Transverse colon (tissue), 4 donors: ENCODE results near the gene PPIG. TPM values are rescaled to one million over a fixed set of nuclear protein-coding genes. Genes with fewer than 3 reads are reported as not detected.
"Not testable (repeated sequence)": the region's sequence is repeated elsewhere in the genome, so short reads cannot be mapped to it uniquely, and the experiment has no call there.

Experiments
- DNase-seq: peaks from one replicate; pipeline ENCODE4 v3.0.0-alpha.2; 2019
- H3K27ac ChIP-seq, 4 donors: fragments of 200-600 bp; sonication (generic); 2 replicates each; pipeline ENCODE4 v1.5.1; 2016 to 2018; ENCODE audit warnings: inconsistent platforms in 4 of 4
- H3K27me3 ChIP-seq: fragments of 200-600 bp; sonication (generic); 2 replicates; pipeline ENCODE4 v1.5.1; 2017; ENCODE audit warnings: inconsistent platforms
- H3K36me3 ChIP-seq, 4 donors: fragments of 200-600 bp; sonication (generic); 2 replicates each; pipeline ENCODE4 v1.5.1; 2017 to 2019; ENCODE audit warnings: inconsistent platforms in 4 of 4
- H3K4me1 ChIP-seq, 4 donors: fragments of 200-600 bp; sonication (generic); 2 replicates each; pipeline ENCODE4 v1.5.1; 2017 to 2020; ENCODE audit warnings: inconsistent platforms in 4 of 4
- H3K4me3 ChIP-seq, 4 donors: fragments of 200-600 bp; sonication (generic); 1 replicate in 1 of 4; 2 replicates in 3 of 4; pipeline versions ENCODE4 v1.5.1 to v1.6.1; 2017 to 2019; ENCODE audit warnings: inconsistent platforms in 4 of 4
- H3K9me3 ChIP-seq, 2 donors: fragments of 200-600 bp; sonication (generic); 2 replicates each; pipeline ENCODE4 v1.5.1; 2017 to 2019; ENCODE audit warnings: inconsistent platforms in 2 of 2
- EP300 ChIP-seq: sonication (generic); formaldehyde crosslinking; IDR thresholded peaks from one replicate; pipeline ENCODE4 v1.6.1; 2017; ENCODE audit warnings: antibody characterized with exemption, low read depth
- POLR2A ChIP-seq: fragments of 450-650 bp; IDR thresholded peaks from one replicate; pipeline ENCODE4 v1.6.1; 2016; ENCODE audit warnings: antibody characterized with exemption, mild to moderate bottlenecking, moderate library complexity
- POLR2AphosphoS5 ChIP-seq, 3 donors: sonication (generic); formaldehyde crosslinking; IDR thresholded peaks; one replicate each; pipeline ENCODE4 v1.6.1; 2016; ENCODE audit warnings: antibody characterized with exemption in 3 of 3
- WGBS, 2 donors: methylation state at CpG; one replicate each; pipeline ENCODE4 v1.1.5; 2018; ENCODE audit warnings: low coverage in 1 of 2; 5-methylcytosine and 5-hydroxymethylcytosine counted together
- in situ Hi-C, 4 donors: fragments of 200-750 bp; cut with MboI; loops; one replicate each; pipeline versions ENCODE4 v1.15.0 to v1.15.1; 2017; ENCODE audit warnings: low sequenced_read_pairs in 3 of 4, low pct_ligation_motif_present in 1 of 4, low pct_unique_long_range_greater_than_20kb in 1 of 4
- intact Hi-C: fragments of 100-400 bp; cut with DNase I; formaldehyde crosslinking; loops from one replicate; pipeline ENCODE4 v1.15.1; 2023; ENCODE audit warnings: low total_unique reads
- total RNA-seq, 4 donors: library from RNA; depleted of rRNA; stranded (reverse); fragments of >200 nt; gene quantifications; one replicate each; pipeline ENCODE4 v1.1.0, GENCODE V29; 2016
- TF ChIP-seq, protein P1 (sequence below), 5 experiments: fragments of 200-600 bp in 3 of 5; fragments of 450-650 bp in 2 of 5; sonication (generic) in 3 of 5; IDR thresholded peaks; 1 replicate in 2 of 5; 2 replicates in 3 of 5; pipeline ENCODE4 v1.5.1; 2016 to 2017; ENCODE audit warnings: antibody characterized with exemption in 5 of 5, inconsistent platforms in 3 of 5, mild to moderate bottlenecking in 2 of 5, moderate library complexity in 1 of 5

The PPIG gene
- total RNA-seq, 4 donors from 2014 or later = 25.9 to 55.7 (median 44.4) TPM

- Histone ChIP-seq H3K36me3 (peaks cover 0 to 6% (median 2%) of the 10 kb centered on the region in 4 donors), H3K27ac (no peak overlapping the region), H3K9me3 (no peaks in the 10 kb centered on the region), H3K4me1 (peaks cover 0 to 32% (median 13%) of the 10 kb centered on the region in 4 donors), H3K27me3 (no peaks in the 10 kb centered on the region), H3K4me3 (no peak overlapping the region)
- intact Hi-C loops (no loop called here), in situ Hi-C loops (loop anchor here in 1 of 4 donors (10.0 kb wide), 1 partner anchor 105 kb away; no protein-coding TSS in a partner anchor)
- 83 to 95% methylated on average over 2 of the region's 2 CpGs for WGBS, 2 donors
- DNase-seq = no peak
- TF ChIP-seq, protein P1, sequence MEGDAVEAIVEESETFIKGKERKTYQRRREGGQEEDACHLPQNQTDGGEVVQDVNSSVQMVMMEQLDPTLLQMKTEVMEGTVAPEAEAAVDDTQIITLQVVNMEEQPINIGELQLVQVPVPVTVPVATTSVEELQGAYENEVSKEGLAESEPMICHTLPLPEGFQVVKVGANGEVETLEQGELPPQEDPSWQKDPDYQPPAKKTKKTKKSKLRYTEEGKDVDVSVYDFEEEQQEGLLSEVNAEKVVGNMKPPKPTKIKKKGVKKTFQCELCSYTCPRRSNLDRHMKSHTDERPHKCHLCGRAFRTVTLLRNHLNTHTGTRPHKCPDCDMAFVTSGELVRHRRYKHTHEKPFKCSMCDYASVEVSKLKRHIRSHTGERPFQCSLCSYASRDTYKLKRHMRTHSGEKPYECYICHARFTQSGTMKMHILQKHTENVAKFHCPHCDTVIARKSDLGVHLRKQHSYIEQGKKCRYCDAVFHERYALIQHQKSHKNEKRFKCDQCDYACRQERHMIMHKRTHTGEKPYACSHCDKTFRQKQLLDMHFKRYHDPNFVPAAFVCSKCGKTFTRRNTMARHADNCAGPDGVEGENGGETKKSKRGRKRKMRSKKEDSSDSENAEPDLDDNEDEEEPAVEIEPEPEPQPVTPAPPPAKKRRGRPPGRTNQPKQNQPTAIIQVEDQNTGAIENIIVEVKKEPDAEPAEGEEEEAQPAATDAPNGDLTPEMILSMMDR (IDR thresholded peaks at IDR 0.05) = no peak
- TF ChIP-seq POLR2AphosphoS5 (IDR thresholded peaks at IDR 0.05) (no peak), POLR2A (no peak), EP300 (no peak)
These were observed 14.2 kb upstream of the PPIG start for GRCh38 chr2:169569948-169570347.

DNA sequence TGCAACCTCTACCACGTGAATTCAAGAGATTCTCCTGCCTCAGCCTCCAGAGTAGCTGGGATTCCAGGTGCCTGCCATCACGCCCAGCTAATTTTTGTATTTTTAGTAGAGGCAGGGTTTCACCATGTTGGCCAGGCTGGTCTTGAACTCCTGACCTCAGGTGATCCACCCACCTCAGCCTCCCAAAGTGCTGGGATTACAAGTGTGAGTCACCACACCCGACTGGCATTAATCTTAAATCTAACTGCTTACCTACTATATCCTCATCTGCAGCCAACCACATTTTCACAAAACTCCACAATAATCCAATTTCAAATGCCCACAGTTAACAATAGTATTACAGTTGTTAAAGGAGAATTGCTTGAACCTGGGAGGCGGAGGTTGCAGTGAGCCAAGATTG is 13.4 kb upstream of the PPIG start:
- DNase-seq, in situ Hi-C loops, intact Hi-C loops, H3K4me3 ChIP-seq, H3K27ac ChIP-seq, H3K36me3 ChIP-seq, H3K27me3 ChIP-seq, H3K9me3 ChIP-seq: not testable (repeated sequence)
- 86% methylated on average over 4 of the region's 4 CpGs; no CpG with 5 or more reads in 1 of the 2 donors for WGBS, 2 donors
- peaks cover 0 to 32% (median 13%) of the 10 kb centered on the region in 4 donors for H3K4me1 ChIP-seq

DNA sequence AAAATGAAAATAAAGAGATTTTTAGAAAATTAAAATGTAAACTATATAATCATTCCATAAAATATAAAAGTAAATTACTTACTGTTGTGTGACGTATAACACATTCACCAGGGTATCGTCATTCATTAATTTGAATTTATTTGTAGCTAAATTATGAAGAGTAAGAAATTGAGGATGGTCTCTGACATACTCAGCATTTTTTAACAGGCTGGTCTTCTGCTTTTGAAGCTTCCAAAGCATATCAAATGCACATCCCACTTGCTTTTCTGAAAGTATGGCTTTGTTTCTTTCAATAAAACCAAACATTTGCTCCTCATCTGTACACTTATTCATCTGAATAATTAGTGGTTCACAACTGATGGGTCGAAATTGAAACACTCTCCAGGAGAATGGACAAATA is 12.6 kb upstream of the PPIG start:
- TF ChIP-seq POLR2A (no peak), POLR2AphosphoS5 (IDR thresholded peaks at IDR 0.05) (no peak), EP300 (no peak)
- TF ChIP-seq, protein P1 (IDR thresholded peaks at IDR 0.05) = no peak
- DNase-seq = no peak
- in situ Hi-C loops = no loop called here
- WGBS, 2 donors = 88 to 92% methylated on average over 3 of the region's 3 CpGs
- no peaks in the 10 kb centered on the region for H3K9me3 ChIP-seq
- intact Hi-C loops = no loop called here
- no peaks in the 10 kb centered on the region for H3K27me3 ChIP-seq
- H3K4me3 ChIP-seq = peak overlapping the region in 1 of 4 donors; percentile 83
- no peak overlapping the region for H3K27ac ChIP-seq
- H3K4me1 ChIP-seq = peaks cover 0 to 32% (median 13%) of the 10 kb centered on the region in 4 donors
- peaks cover 0 to 6% (median 2%) of the 10 kb centered on the region in 4 donors for H3K36me3 ChIP-seq

GRCh38 chr2:169572189-169572588 is 12.0 kb upstream of the PPIG start:
- H3K4me3 ChIP-seq = peak overlapping the region in 1 of 4 donors; percentile 83
- in situ Hi-C loops = no loop called here
- 47 to 52% methylated on average over 1 of the region's 1 CpG for WGBS, 2 donors
- H3K27ac ChIP-seq = peak overlapping the region in 1 of 4 donors; percentile 86
- H3K36me3 ChIP-seq = peaks cover 0 to 6% (median 2%) of the 10 kb centered on the region in 4 donors
- no peak for DNase-seq
- intact Hi-C loops = no loop called here
- no peaks in the 10 kb centered on the region for H3K9me3 ChIP-seq
- H3K27me3 ChIP-seq = no peaks in the 10 kb centered on the region
- peaks cover 0 to 32% (median 13%) of the 10 kb centered on the region in 4 donors for H3K4me1 ChIP-seq
- TF ChIP-seq, protein P1 (IDR thresholded peaks at IDR 0.05) = no peak
- TF ChIP-seq POLR2AphosphoS5 (IDR thresholded peaks at IDR 0.05) (no peak), POLR2A (no peak), EP300 (no peak)

DNA sequence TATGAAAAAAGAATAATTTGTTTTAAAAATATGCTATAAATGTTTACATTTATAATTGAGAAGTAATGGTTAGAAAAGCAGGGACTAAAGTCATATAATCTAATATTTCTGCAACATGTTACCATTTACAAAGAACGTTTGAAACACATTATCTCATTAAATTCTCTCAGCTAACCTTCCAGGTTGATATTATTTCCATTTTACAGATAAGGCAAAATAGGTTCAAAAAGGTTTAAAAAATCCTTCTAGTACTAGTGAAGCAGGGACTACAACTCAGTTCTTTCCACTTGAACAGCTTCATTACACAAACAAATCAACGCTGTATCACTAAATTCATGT is 11.4 kb upstream of the PPIG start:
- Histone ChIP-seq H3K27me3 (no peaks in the 10 kb centered on the region), H3K36me3 (peaks cover 0 to 4% (median 2%) of the 10 kb centered on the region in 4 donors), H3K27ac (peak overlapping the region; percentile 81 to 88 (median 84)), H3K9me3 (no peaks in the 10 kb centered on the region), H3K4me3 (peak overlapping the region; percentile 55 to 83 (median 69)), H3K4me1 (peaks cover 0 to 32% (median 13%) of the 10 kb centered on the region in 4 donors)
- WGBS, 2 donors = 5 to 6% methylated on average over 2 of the region's 2 CpGs
- in situ Hi-C loops = no loop called here
- no peak for DNase-seq
- intact Hi-C loops = no loop called here
- no peak for TF ChIP-seq POLR2AphosphoS5 (IDR thresholded peaks at IDR 0.05)
- TF ChIP-seq POLR2A = no peak
- no peak for TF ChIP-seq EP300
- TF ChIP-seq, protein P1 (IDR thresholded peaks at IDR 0.05) = no peak
